Brain microvascular endothelial cell (primary cell): Measurements from ENCODE around the gene PAQR8.

Experiments used
- DNase-seq: peaks from one replicate; pipeline ENCODE4 v3.0.0-alpha.2; 2020
- H3K27ac ChIP-seq: fragments of 250-450 bp; sonication (Bioruptor Pico); 2 replicates; pipeline ENCODE4 v1.5.1; 2020; ENCODE audit warnings: mild to moderate bottlenecking, moderate library complexity
- H3K27me3 ChIP-seq: fragments of 250-450 bp; sonication (Bioruptor Pico); replicated peaks from 2 replicates; pipeline ENCODE4 v1.5.1; 2020; ENCODE audit warnings: mild to moderate bottlenecking
- H3K36me3 ChIP-seq: fragments of 250-450 bp; sonication (Bioruptor Pico); replicated peaks from 2 replicates; pipeline ENCODE4 v1.5.1; 2020; ENCODE audit warnings: mild to moderate bottlenecking
- H3K4me3 ChIP-seq: 2 replicates; pipeline ENCODE4 v1.5.1; 2011; ENCODE audit warnings: low read depth, mild to moderate bottlenecking, control low read depth, low read length, moderate library complexity
- in situ Hi-C: cut with HindIII; loops from 2 replicates; pipeline ENCODE4 v1.10.0; 2017; ENCODE audit warnings: low sequenced_read_pairs, low pct_ligation_motif_present
- TF ChIP-seq, protein P1 (sequence below): IDR thresholded peaks from 2 replicates; pipeline ENCODE4 v1.5.1; 2011; ENCODE audit warnings: low read depth, mild to moderate bottlenecking, moderate library complexity, low read length, control low read depth, inconsistent platforms; ENCODE audit errors: missing control alignments

Gene PAQR8

DNA sequence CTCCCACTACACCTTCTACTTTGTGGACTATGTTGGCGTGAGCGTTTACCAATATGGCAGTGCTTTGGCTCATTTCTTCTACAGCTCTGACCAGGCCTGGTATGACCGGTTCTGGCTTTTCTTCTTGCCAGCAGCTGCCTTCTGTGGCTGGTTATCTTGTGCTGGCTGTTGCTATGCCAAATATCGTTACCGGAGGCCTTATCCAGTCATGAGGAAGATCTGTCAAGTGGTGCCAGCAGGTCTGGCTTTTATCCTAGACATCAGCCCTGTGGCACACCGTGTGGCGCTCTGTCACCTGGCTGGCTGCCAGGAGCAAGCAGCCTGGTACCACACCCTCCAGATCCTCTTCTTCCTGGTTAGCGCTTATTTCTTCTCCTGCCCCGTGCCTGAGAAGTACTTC lies 41.7 kb downstream of the PAQR8 start:
- H3K36me3 ChIP-seq, result no peaks in the 10 kb centered on the region
- no peaks in the 10 kb centered on the region for H3K27me3 ChIP-seq
- TF ChIP-seq, protein P1, sequence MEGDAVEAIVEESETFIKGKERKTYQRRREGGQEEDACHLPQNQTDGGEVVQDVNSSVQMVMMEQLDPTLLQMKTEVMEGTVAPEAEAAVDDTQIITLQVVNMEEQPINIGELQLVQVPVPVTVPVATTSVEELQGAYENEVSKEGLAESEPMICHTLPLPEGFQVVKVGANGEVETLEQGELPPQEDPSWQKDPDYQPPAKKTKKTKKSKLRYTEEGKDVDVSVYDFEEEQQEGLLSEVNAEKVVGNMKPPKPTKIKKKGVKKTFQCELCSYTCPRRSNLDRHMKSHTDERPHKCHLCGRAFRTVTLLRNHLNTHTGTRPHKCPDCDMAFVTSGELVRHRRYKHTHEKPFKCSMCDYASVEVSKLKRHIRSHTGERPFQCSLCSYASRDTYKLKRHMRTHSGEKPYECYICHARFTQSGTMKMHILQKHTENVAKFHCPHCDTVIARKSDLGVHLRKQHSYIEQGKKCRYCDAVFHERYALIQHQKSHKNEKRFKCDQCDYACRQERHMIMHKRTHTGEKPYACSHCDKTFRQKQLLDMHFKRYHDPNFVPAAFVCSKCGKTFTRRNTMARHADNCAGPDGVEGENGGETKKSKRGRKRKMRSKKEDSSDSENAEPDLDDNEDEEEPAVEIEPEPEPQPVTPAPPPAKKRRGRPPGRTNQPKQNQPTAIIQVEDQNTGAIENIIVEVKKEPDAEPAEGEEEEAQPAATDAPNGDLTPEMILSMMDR, result no peak
- in situ Hi-C loops, result loop anchor here (25.0 kb wide), 1 partner anchor 259 kb away; the partner anchor contains the start of gene TMEM14A
- H3K4me3 ChIP-seq, result no peak overlapping the region
- no peak for DNase-seq
- H3K27ac ChIP-seq, result no peak overlapping the region

DNA sequence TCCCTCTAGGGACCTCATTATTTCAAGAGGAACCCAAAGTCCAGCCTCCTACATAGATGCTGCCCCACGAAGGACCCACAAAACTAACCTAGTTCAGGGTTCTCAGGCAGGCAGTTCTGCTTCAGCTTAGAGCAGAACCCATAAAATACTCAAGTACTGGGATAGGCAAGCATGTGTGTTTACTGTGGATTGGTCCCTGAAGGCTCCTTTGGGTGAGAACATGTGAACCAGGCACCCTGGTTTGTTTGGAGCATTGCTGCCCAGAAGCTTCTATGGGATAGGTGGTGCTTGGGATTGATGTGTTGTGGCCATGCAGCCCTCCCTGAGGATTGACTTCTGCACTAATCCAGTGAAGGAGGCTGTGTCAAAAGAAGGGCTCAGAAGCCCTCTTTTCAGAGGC lies 43.3 kb downstream of the PAQR8 start:
- DNase-seq, result no peak
- H3K27me3 ChIP-seq, result no peaks in the 10 kb centered on the region
- no peaks in the 10 kb centered on the region for H3K36me3 ChIP-seq
- no peak overlapping the region for H3K4me3 ChIP-seq
- no peak overlapping the region for H3K27ac ChIP-seq
- TF ChIP-seq, protein P1, result no peak
- in situ Hi-C loops, result loop anchor here (25.0 kb wide), 1 partner anchor 257 kb away; the partner anchor contains the start of gene TMEM14A

DNA sequence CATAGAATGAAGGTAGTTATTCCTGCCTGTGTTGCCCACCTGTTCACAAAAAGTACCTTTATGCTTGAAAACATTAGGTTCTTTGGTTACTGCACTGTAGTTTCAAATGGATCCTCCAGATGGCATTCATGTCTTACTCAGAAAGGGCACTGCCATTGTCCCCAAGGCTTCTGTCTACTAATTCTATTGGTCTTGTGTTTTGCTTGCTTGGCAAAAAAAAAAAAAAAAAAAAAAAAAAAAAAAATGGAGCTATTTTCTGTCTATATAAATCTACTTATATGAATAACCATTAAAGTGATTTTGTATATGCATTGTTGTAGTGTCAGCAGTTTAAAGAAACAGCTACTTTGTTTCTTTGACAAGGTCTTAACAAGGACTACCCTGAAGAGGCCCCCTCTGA lies 45.5 kb downstream of the PAQR8 start:
- Histone ChIP-seq H3K27me3 (no peaks in the 10 kb centered on the region), H3K36me3 (no peaks in the 10 kb centered on the region), H3K27ac (no peak overlapping the region), H3K4me3 (no peak overlapping the region)
- in situ Hi-C loops, result loop anchor here (25.0 kb wide), 1 partner anchor 255 kb away; the partner anchor contains the start of gene TMEM14A
- TF ChIP-seq, protein P1, result peak; percentile 60
- DNase-seq, result peak; percentile 44

DNA sequence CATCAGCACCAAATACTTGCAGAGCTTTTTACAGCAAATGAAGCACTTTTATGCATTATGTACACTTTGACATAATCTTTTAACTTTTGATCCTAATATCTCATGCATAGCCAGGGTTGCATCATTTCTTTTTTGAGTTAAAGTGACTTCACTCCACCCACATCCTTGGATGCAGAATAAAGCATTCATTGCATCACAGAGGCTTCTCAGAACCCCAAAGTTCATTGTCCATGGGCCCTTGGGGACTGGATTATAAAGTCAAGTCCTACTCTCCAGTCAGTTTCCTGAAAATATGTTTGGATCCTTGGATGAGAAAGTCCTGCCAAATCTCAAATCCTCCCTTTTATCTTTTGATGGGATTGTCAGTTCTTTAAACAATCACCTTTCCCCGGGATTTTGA lies 47.5 kb downstream of the PAQR8 start:
- in situ Hi-C loops, result loop anchor here (25.0 kb wide), 1 partner anchor 253 kb away; the partner anchor contains the start of gene TMEM14A
- no peak overlapping the region for H3K27ac ChIP-seq
- no peak overlapping the region for H3K4me3 ChIP-seq
- TF ChIP-seq, protein P1, result no peak
- no peaks in the 10 kb centered on the region for H3K27me3 ChIP-seq
- DNase-seq, result no peak
- H3K36me3 ChIP-seq, result no peaks in the 10 kb centered on the region

DNA sequence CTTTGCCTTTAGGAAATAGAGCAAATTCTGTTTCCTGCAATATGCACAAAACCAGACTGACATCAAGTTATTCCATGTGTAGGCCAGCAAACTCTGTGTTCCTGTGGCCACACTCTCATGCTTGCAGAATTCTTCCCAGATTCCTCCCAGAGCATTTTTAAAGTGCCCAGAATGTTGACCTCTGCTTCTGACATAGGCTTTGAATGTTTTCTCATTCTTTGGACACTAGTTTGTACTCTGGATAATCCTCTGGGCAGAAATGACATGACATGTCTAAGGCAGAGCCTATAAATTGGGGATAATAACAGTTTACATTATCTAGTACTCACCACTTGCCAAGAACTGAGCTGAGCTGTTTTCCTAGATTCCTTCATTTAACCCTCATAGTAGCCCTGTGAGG lies 49.0 kb downstream of the PAQR8 start:
- Histone ChIP-seq H3K36me3 (no peaks in the 10 kb centered on the region), H3K4me3 (no peak overlapping the region), H3K27me3 (no peaks in the 10 kb centered on the region), H3K27ac (no peak overlapping the region)
- TF ChIP-seq, protein P1, result no peak
- in situ Hi-C loops, result loop anchor here (25.0 kb wide), 1 partner anchor 251 kb away; the partner anchor contains the start of gene TMEM14A
- DNase-seq, result peak; percentile 16

DNA sequence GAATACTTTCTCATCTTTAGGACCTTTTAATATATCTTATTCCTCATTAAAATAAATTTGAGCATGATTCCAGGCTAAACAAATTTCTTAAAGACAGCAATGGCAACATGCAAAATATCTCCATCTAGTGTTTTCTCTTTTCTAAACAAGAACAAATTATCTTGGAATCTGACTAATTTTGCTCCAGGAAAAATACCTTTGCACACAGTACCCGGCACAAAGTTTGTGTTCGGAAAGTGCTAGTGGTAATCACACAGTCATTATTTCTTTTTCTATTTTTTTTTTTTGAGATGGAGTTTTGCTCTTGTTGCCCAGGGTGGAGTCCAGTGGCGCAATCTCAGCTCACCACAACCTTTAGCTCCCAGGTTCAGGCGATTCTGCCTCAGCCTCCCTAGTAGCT lies 50.0 kb downstream of the PAQR8 start:
- no peaks in the 10 kb centered on the region for H3K36me3 ChIP-seq
- H3K27me3 ChIP-seq, result no peaks in the 10 kb centered on the region
- no peak for DNase-seq
- TF ChIP-seq, protein P1, result no peak
- no peak overlapping the region for H3K4me3 ChIP-seq
- no peak overlapping the region for H3K27ac ChIP-seq
- in situ Hi-C loops, result loop anchor here (25.0 kb wide), 1 partner anchor 250 kb away; the partner anchor contains the start of gene TMEM14A
